Activated T-helper 17 cell treated with anti-CD3 and anti-CD28 coated beads, Interleukin-2, amount 50 U/mL, for 72 hours (primary cell): Measurements from ENCODE around the gene SUPT7L. TPM values are rescaled to one million over a fixed set of nuclear protein-coding genes. Genes with fewer than 3 reads are reported as not detected.

Source experiments
- ATAC-seq: fragments of 150-1000 bp; cut with Tn5 transposase; replicated peaks from 2 replicates; pipeline ENCODE4 v1.10.0; 2021; ENCODE audit warnings: mild to moderate bottlenecking, moderate library complexity
- H3K27ac Mint-ChIP-seq: one replicate; pipeline ENCODE4 v1.8.0; 2022; ENCODE audit warnings: mixed read lengths
- H3K27me3 Mint-ChIP-seq: one replicate; pipeline ENCODE4 v1.8.0; 2022; ENCODE audit warnings: mixed read lengths
- H3K36me3 Mint-ChIP-seq: one replicate; pipeline ENCODE4 v1.8.0; 2022; ENCODE audit warnings: low read depth, mild to moderate bottlenecking, mixed read lengths
- H3K4me1 Mint-ChIP-seq: one replicate; pipeline ENCODE4 v1.8.0; 2022; ENCODE audit warnings: mixed read lengths
- H3K4me3 Mint-ChIP-seq: one replicate; pipeline ENCODE4 v1.8.0; 2022; ENCODE audit warnings: mild to moderate bottlenecking, mixed read lengths
- H3K9me3 Mint-ChIP-seq: one replicate; pipeline ENCODE4 v1.8.0; 2022; ENCODE audit warnings: mixed read lengths
- total RNA-seq, 2 donors: library from RNA; stranded (reverse); gene quantifications; one replicate each; pipeline ENCODE4 v1.2.3, GENCODE V29; 2022

The SUPT7L gene
- total RNA-seq, 2 donors from 2014 or later = 27.7 to 32.7 TPM

DNA sequence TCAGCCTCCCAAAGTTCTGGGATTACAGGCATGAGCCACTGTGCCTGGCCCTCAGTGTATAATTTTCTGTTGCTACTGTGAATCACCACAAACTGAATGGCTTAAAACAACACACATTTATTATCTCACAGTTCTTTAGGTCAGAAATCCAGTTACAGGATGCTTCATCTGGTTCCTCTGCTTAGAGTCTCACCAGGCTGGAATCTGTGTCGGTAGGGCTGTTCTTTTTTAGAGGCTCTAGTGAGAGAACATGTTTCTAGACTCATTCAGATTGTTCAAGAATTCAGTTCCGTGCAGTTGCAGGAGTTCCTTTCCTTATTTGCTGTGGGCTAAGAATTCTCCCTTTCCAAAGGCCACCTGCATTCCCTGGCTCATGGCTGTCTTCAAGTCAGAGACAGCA, 56.8 kb downstream of the SUPT7L start:
- H3K9me3 Mint-ChIP-seq = no peaks in the 10 kb centered on the region
- no peak overlapping the region for H3K4me3 Mint-ChIP-seq
- peaks cover 88% of the 10 kb centered on the region for H3K36me3 Mint-ChIP-seq
- no peaks in the 10 kb centered on the region for H3K4me1 Mint-ChIP-seq
- no peaks in the 10 kb centered on the region for H3K27me3 Mint-ChIP-seq
- no peak for ATAC-seq
- H3K27ac Mint-ChIP-seq = no peak overlapping the region

Other genes starting within 250 kb of the SUPT7L start
- 10 to 100 TPM; 65.2 to 76.1 TPM for gene NRBP1, start 235.0 kb downstream of the SUPT7L start, total RNA-seq
- 1 to 10 TPM; 2.6 to 5.0 TPM for gene KRTCAP3, start 221.2 kb downstream of the SUPT7L start, total RNA-seq
- gene IFT172, start 173.9 kb downstream of the SUPT7L start, total RNA-seq = 10 to 100 TPM; 10.5 to 18.6 TPM
- under 1 TPM in 1 of 2 donors, not detected in 1; 0.21 TPM for gene FNDC4, start 168.4 kb downstream of the SUPT7L start, total RNA-seq
- not detected for gene GCKR, start 166.8 kb downstream of the SUPT7L start, total RNA-seq
- 10 to 100 TPM; 27.2 to 39.5 TPM for gene ZNF512, start 80.6 kb downstream of the SUPT7L start, total RNA-seq
- gene CCDC121, start 34.6 kb downstream of the SUPT7L start, total RNA-seq = under 1 TPM; 0.26 to 0.45 TPM
- 10 to 100 TPM; 38.5 to 55.4 TPM for gene GPN1, start 34.6 kb downstream of the SUPT7L start, total RNA-seq
- 10 to 100 TPM; 23.6 to 25.5 TPM for gene SLC4A1AP, start 275 bp upstream of the SUPT7L start, total RNA-seq
- 10 to 100 TPM; 53.1 to 76.3 TPM for gene MRPL33, start 108.1 kb upstream of the SUPT7L start, total RNA-seq
- gene RBKS, start 226.8 kb upstream of the SUPT7L start, total RNA-seq = 10 to 100 TPM in 1 of 2 donors, 1 to 10 TPM in 1; 7.7 to 10.0 TPM
- 10 to 100 TPM; 87.0 to 88.6 TPM for gene BABAM2, start 227.1 kb upstream of the SUPT7L start, total RNA-seq